Naive thymus-derived CD4-positive, alpha-beta T cell (primary cell): ENCODE results near the gene THSD4. TPM values are rescaled to one million over a fixed set of nuclear protein-coding genes. Genes with fewer than 3 reads are reported as not detected.

ENCODE experiments used
- ATAC-seq: fragments of 150-1000 bp; cut with Tn5 transposase; 2 replicates; pipeline ENCODE4 v1.10.0; 2021; ENCODE audit warnings: mild to moderate bottlenecking, moderate library complexity
- CTCF ChIA-PET: fragments of 350-600 bp; sonication (Branson Sonifier 250); formaldehyde crosslinking; loops from one replicate; lab custom pipeline; 2021; ENCODE audit warnings: antibody characterized with exemption; lab: Charles Lee
- POLR2A ChIA-PET: fragments of 350-600 bp; sonication (Branson Sonifier 250); formaldehyde crosslinking; loops from one replicate; lab custom pipeline; 2021; ENCODE audit warnings: antibody characterized with exemption, inconsistent platforms; lab: Charles Lee
- DNase-seq, 9 donors: peaks; one replicate each; pipeline versions ENCODE4 v3.0.0 to v3.0.0-alpha.2; 2020 to 2022; ENCODE audit warnings: mixed read lengths in 1 of 9
- H3K27ac ChIP-seq: one replicate; pipeline ENCODE4 v1.7.0; 2013; ENCODE audit warnings: mild to moderate bottlenecking, low read depth, low read length, moderate library complexity
- H3K27me3 ChIP-seq, 2 donors: one replicate each; pipeline ENCODE4 v1.7.0; 2013; ENCODE audit warnings: low read length in 2 of 2, mild to moderate bottlenecking in 2 of 2, moderate library complexity in 2 of 2; ENCODE audit not compliant: control insufficient read depth in 2 of 2, insufficient read depth in 2 of 2
- H3K36me3 ChIP-seq, 3 experiments: 1 replicate in 2 of 3; 2 replicates in 1 of 3; pipeline ENCODE4 v1.7.0; 2013; ENCODE audit warnings: low read length in 3 of 3, mild to moderate bottlenecking in 3 of 3, moderate library complexity in 1 of 3; ENCODE audit not compliant: insufficient read depth in 3 of 3, control insufficient read depth in 2 of 3
- H3K4me1 ChIP-seq, 2 donors: one replicate each; pipeline ENCODE4 v1.7.0; 2013; ENCODE audit warnings: low read length in 2 of 2, mild to moderate bottlenecking in 2 of 2, moderate library complexity in 1 of 2; ENCODE audit not compliant: control insufficient read depth in 2 of 2, insufficient read depth in 2 of 2
- H3K4me3 ChIP-seq: 2 replicates; pipeline ENCODE4 v1.7.0; 2013; ENCODE audit warnings: mild to moderate bottlenecking, low read length
- H3K9me3 ChIP-seq, 3 experiments: 1 replicate in 2 of 3; 2 replicates in 1 of 3; pipeline ENCODE4 v1.7.0; 2013; ENCODE audit warnings: low read length in 3 of 3; ENCODE audit not compliant: control insufficient read depth in 2 of 3
- H3K27ac Mint-ChIP-seq, 9 donors: one replicate each; pipeline ENCODE4 v1.8.0; 2020 to 2022; ENCODE audit warnings: mixed read lengths in 9 of 9, mild to moderate bottlenecking in 8 of 9, moderate library complexity in 5 of 9, inconsistent platforms in 2 of 9
- H3K27me3 Mint-ChIP-seq, 5 donors: one replicate each; pipeline ENCODE4 v1.8.0; 2021 to 2022; ENCODE audit warnings: mixed read lengths in 5 of 5, mild to moderate bottlenecking in 1 of 5
- H3K36me3 Mint-ChIP-seq, 5 donors: one replicate each; pipeline ENCODE4 v1.8.0; 2020 to 2022; ENCODE audit warnings: mixed read lengths in 5 of 5, mild to moderate bottlenecking in 3 of 5, inconsistent platforms in 1 of 5
- H3K4me1 Mint-ChIP-seq, 7 donors: one replicate each; pipeline ENCODE4 v1.8.0; 2020 to 2022; ENCODE audit warnings: mixed read lengths in 7 of 7, mild to moderate bottlenecking in 3 of 7, inconsistent platforms in 1 of 7
- H3K4me3 Mint-ChIP-seq, 10 donors: one replicate each; pipeline ENCODE4 v1.8.0; 2020 to 2022; ENCODE audit warnings: mild to moderate bottlenecking in 10 of 10, mixed read lengths in 10 of 10, moderate library complexity in 6 of 10, inconsistent platforms in 2 of 10
- H3K9me3 Mint-ChIP-seq, 11 donors: one replicate each; pipeline ENCODE4 v1.8.0; 2020 to 2022; ENCODE audit warnings: mixed read lengths in 11 of 11, mild to moderate bottlenecking in 4 of 11, inconsistent platforms in 1 of 11, moderate library complexity in 1 of 11
- intact Hi-C, 2 donors: fragments of 100-400 bp; cut with micrococcal nuclease; formaldehyde crosslinking; loops; one replicate each; pipeline ENCODE4 v1.15.1; 2023
- polyA plus RNA-seq, 2 donors: library from polyadenylated mRNA; unstranded; fragments of 300-500 nt; fragmentation: Illumina TruSeq; gene quantifications; one replicate each; pipeline ENCODE4 v1.2.3, GENCODE V29; 2021
- total RNA-seq, 6 experiments: library from RNA in 5 of 6; stranded (reverse) in 5 of 6; gene quantifications; 1 replicate in 5 of 6; 2 replicates in 1 of 6; pipeline ENCODE4 v1.2.3 and lab custom pipeline; 2021 to 2026

Gene THSD4
- total and polyA plus RNA-seq, 7 experiments from 2014 or later: not detected

- no peak overlapping the region for H3K27ac ChIP-seq
- H3K9me3 ChIP-seq: no peaks in the 10 kb centered on the region
- Mint-ChIP-seq H3K36me3 (no peaks in the 10 kb centered on the region), H3K27ac (no peak overlapping the region), H3K27me3 (peaks cover 21 to 42% (median 31%) of the 10 kb centered on the region in 5 donors), H3K4me1 (no peaks in the 10 kb centered on the region), H3K4me3 (no peak overlapping the region), H3K9me3 (peaks cover 0 to 2% (median 0%) of the 10 kb centered on the region in 11 donors)
- intact Hi-C loops: no loop called here
- H3K4me1 ChIP-seq: no peaks in the 10 kb centered on the region
- ATAC-seq: no peak
- ChIA-PET CTCF (no interaction called here), POLR2A (no interaction called here)
- no peaks in the 10 kb centered on the region for H3K27me3 ChIP-seq
- H3K4me3 ChIP-seq: no peak overlapping the region
- H3K36me3 ChIP-seq: no peaks in the 10 kb centered on the region
- DNase-seq: no peak
Measured at GRCh38 chr15:71623111-71623510, 507.8 kb downstream of the THSD4 start.

GRCh38 chr15:71626596-71627088, 511.4 kb downstream of the THSD4 start:
- ChIA-PET POLR2A (no interaction called here), CTCF (no interaction called here)
- Histone ChIP-seq H3K9me3 (no peaks in the 10 kb centered on the region), H3K4me3 (no peak overlapping the region), H3K36me3 (no peaks in the 10 kb centered on the region), H3K27me3 (no peaks in the 10 kb centered on the region), H3K27ac (no peak overlapping the region), H3K4me1 (no peaks in the 10 kb centered on the region)
- no peak overlapping the region for H3K4me3 Mint-ChIP-seq
- peaks cover 0 to 2% (median 0%) of the 10 kb centered on the region in 11 donors for H3K9me3 Mint-ChIP-seq
- intact Hi-C loops: no loop called here
- H3K4me1 Mint-ChIP-seq: no peaks in the 10 kb centered on the region
- H3K27ac Mint-ChIP-seq: no peak overlapping the region
- peaks cover 21 to 48% (median 39%) of the 10 kb centered on the region in 5 donors for H3K27me3 Mint-ChIP-seq
- no peak for DNase-seq
- H3K36me3 Mint-ChIP-seq: no peaks in the 10 kb centered on the region
- no peak for ATAC-seq

GRCh38 chr15:71627188-71627587, 511.9 kb downstream of the THSD4 start:
- Mint-ChIP-seq H3K4me1 (no peaks in the 10 kb centered on the region), H3K27ac (no peak overlapping the region), H3K4me3 (no peak overlapping the region), H3K27me3 (peaks cover 19 to 48% (median 35%) of the 10 kb centered on the region in 5 donors), H3K36me3 (no peaks in the 10 kb centered on the region), H3K9me3 (peaks cover 0 to 2% (median 0%) of the 10 kb centered on the region in 11 donors)
- no peak for ATAC-seq
- no peaks in the 10 kb centered on the region for H3K4me1 ChIP-seq
- H3K36me3 ChIP-seq: no peaks in the 10 kb centered on the region
- ChIA-PET CTCF (no interaction called here), POLR2A (no interaction called here)
- H3K27ac ChIP-seq: no peak overlapping the region
- intact Hi-C loops: no loop called here
- H3K4me3 ChIP-seq: no peak overlapping the region
- no peak for DNase-seq
- no peaks in the 10 kb centered on the region for H3K27me3 ChIP-seq
- H3K9me3 ChIP-seq: no peaks in the 10 kb centered on the region

GRCh38 chr15:71627604-71628003, 512.3 kb downstream of the THSD4 start:
- H3K4me3 Mint-ChIP-seq: no peak overlapping the region
- no peaks in the 10 kb centered on the region for H3K4me1 Mint-ChIP-seq
- Histone ChIP-seq H3K36me3 (no peaks in the 10 kb centered on the region), H3K4me1 (no peaks in the 10 kb centered on the region), H3K4me3 (no peak overlapping the region), H3K27ac (no peak overlapping the region), H3K27me3 (no peaks in the 10 kb centered on the region), H3K9me3 (no peaks in the 10 kb centered on the region)
- H3K27ac Mint-ChIP-seq: no peak overlapping the region
- POLR2A ChIA-PET: no interaction called here
- H3K27me3 Mint-ChIP-seq: peaks cover 16 to 46% (median 32%) of the 10 kb centered on the region in 5 donors
- no peak for DNase-seq
- no peaks in the 10 kb centered on the region for H3K36me3 Mint-ChIP-seq
- ATAC-seq: no peak
- intact Hi-C loops: no loop called here
- CTCF ChIA-PET: no interaction called here
- H3K9me3 Mint-ChIP-seq: peaks cover 0 to 2% (median 0%) of the 10 kb centered on the region in 11 donors

- Histone ChIP-seq H3K36me3 (no peaks in the 10 kb centered on the region), H3K27me3 (no peaks in the 10 kb centered on the region), H3K27ac (no peak overlapping the region), H3K4me1 (no peaks in the 10 kb centered on the region), H3K9me3 (no peaks in the 10 kb centered on the region), H3K4me3 (no peak overlapping the region)
- Mint-ChIP-seq H3K27me3 (peaks cover 13 to 47% (median 27%) of the 10 kb centered on the region in 5 donors), H3K36me3 (no peaks in the 10 kb centered on the region), H3K4me1 (no peaks in the 10 kb centered on the region), H3K9me3 (peaks cover 0 to 2% (median 0%) of the 10 kb centered on the region in 11 donors), H3K27ac (no peak overlapping the region), H3K4me3 (no peak overlapping the region)
- no peak for DNase-seq
- POLR2A ChIA-PET: no interaction called here
- ATAC-seq: no peak
- intact Hi-C loops: no loop called here
- CTCF ChIA-PET: no interaction called here
Measured at GRCh38 chr15:71628988-71629770, 513.9 kb downstream of the THSD4 start.

- ATAC-seq (no peak), DNase-seq (no peak)
- Histone ChIP-seq H3K4me3 (no peak overlapping the region), H3K4me1 (no peaks in the 10 kb centered on the region), H3K27me3 (no peaks in the 10 kb centered on the region), H3K36me3 (no peaks in the 10 kb centered on the region), H3K27ac (no peak overlapping the region), H3K9me3 (no peaks in the 10 kb centered on the region)
- CTCF ChIA-PET: no interaction called here
- intact Hi-C loops: no loop called here
- H3K9me3 Mint-ChIP-seq: peaks cover 0 to 2% (median 0%) of the 10 kb centered on the region in 11 donors
- H3K36me3 Mint-ChIP-seq: no peaks in the 10 kb centered on the region
- H3K4me1 Mint-ChIP-seq: no peaks in the 10 kb centered on the region
- H3K27ac Mint-ChIP-seq: no peak overlapping the region
- no peak overlapping the region for H3K4me3 Mint-ChIP-seq
- POLR2A ChIA-PET: no interaction called here
- H3K27me3 Mint-ChIP-seq: peaks cover 13 to 47% (median 28%) of the 10 kb centered on the region in 5 donors
Measured at GRCh38 chr15:71629781-71630474, 514.7 kb downstream of the THSD4 start.
